HG03575 (cell line): Measurements from ENCODE around the gene ADGRE3.
"Not testable (repeated sequence)": the region's sequence is repeated elsewhere in the genome, so short reads cannot be mapped to it uniquely, and the experiment has no call there.

ENCODE experiments used
- ATAC-seq: cut with Tn5 transposase; IDR thresholded peaks from one replicate; pipeline ENCODE4 v1.9.1; 2021; ENCODE audit not compliant: unreplicated experiment, insufficient number of reproducible peaks, low FRiP score; ENCODE audit errors: extremely low read depth

Gene ADGRE3

GRCh38 chr19:14672188-14672872 is 2.3 kb downstream of the ADGRE3 start:
- ATAC-seq = no peak

GRCh38 chr19:14670408-14670807 is 4.2 kb downstream of the ADGRE3 start:
- ATAC-seq = no peak

- no peak for ATAC-seq
Observed at GRCh38 chr19:14669940-14670339, 4.7 kb downstream of the ADGRE3 start.

DNA sequence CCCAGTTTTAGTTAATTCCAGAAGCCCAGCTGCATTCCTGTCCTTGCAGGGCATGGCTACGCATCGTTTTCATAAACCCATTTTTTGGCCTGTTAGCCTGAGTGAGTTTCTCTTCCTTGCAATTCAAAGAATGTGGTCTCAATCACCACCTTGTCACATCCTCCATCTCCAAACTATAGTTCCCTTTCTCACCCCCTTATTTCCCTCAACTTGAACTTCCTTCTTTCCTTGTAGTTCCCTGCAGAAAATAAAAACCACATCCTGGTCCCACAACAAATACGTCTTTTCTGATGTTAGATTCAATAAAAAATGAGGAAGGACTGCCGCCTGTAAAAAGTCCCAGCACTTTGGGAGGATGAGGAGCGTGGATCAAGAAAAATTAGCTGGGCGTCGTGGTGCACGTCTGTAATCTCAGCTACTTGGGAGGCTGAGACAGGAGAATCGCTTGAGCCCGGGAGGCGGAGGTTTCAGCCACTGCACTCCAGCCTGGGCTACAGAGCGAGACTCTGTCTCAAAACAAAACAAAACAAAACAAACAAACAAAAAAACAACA is 13.2 kb downstream of the ADGRE3 start:
- ATAC-seq = no peak

GRCh38 chr19:14659874-14660489 is 14.7 kb downstream of the ADGRE3 start:
- no peak for ATAC-seq

DNA sequence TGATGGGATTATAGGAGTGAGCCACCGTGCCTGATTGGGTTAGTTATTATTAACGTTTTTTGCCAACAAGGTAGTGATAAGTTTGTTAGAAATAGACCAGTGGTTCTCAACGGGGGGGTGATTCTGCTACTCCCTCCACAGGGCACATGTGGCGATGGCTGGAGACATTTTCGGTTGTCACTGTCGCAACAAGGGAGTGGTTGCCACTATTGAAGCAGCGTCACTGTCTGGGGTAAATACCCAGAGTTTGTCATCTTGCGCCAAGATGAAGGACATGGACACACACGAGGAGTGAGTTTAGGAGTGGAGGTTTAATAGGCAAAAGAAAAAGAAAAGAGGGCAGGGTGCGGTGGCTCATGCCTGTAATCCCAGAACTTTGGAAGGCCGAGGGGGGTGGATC is 18.9 kb downstream of the ADGRE3 start:
- no peak for ATAC-seq

GRCh38 chr19:14654786-14655560 is 19.7 kb downstream of the ADGRE3 start:
- ATAC-seq = no peak

DNA sequence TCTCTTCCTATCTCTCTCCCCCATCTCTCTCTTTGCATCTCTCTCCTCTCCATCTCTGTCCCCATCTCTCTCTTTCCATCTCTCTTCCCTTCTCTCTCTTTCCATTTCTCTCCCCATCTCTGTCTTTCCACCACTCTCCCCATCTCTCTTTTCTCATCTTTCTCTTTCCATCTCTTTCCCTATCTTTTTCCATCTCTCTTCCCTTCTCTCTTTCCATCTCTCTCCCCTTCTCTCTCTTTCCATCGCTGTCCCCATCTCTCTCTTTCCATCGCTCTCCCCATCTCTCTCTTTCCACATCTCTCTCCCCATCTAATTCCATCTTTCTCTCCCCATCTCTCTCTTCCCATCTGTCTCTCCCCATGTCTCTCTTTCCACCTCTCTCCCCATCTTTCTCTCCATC is 24.5 kb downstream of the ADGRE3 start:
- no peak for ATAC-seq

DNA sequence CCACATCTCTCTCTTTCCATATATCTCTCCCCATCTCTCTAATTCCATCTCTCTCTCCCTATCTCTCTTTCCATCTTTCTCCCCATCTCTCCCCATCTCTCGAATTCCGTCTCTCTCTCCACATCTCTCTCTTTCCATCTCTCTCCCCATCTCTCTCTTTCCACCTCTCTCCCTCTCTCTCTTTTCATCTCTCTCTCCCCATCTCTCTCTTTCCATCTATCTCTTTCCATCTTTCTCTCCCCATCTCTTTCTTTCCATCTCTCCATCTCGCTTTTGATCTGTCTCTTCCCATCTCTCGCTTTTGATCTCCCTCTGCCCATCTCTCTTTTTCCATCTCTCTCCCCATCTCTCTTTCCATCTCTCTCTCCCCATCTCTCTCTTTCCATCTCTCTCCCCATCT is 25.6 kb downstream of the ADGRE3 start:
- ATAC-seq = no peak

GRCh38 chr19:14648506-14648905 is 26.1 kb downstream of the ADGRE3 start:
- ATAC-seq = no peak

- ATAC-seq = no peak
Observed at GRCh38 chr19:14639536-14640277, 34.9 kb downstream of the ADGRE3 start.

DNA sequence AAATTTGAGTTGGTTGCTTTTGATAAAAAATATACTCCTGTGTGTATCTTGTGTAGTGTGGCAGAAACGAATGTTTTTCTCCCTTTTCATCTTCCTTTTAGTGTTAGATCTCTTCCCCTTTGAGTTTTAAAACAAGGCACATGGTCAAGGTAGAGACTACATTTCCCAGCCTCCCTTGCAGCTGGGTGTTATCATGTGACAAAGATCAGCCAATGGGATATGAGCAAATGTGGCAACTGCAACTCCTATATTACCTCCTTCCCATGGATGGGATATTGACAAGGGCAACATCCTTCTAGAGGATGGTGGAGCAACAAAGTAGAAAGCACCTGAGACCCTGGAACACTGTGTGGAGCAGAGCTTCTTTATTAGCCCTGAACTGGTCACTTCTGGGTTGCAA is 42.4 kb downstream of the ADGRE3 start:
- no peak for ATAC-seq

DNA sequence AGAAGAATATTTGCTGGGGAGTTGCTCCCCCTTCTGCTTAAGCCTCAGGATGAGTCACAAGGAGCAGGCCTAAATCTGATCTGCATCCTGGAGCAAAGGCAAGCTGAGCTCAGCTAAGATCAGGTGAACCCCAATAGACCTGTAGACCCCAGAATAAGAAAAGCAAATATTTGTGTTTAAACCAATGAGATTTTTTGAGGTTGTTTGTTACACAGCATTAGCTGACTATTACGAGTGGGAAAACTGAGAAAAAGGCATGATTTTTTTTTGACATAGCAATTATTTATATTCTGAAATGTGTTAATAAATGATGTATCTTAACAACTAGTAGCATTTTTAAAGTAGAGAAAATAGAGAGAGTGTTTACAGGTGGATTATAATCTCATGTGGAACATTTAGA is 45.1 kb downstream of the ADGRE3 start:
- ATAC-seq = no peak

DNA sequence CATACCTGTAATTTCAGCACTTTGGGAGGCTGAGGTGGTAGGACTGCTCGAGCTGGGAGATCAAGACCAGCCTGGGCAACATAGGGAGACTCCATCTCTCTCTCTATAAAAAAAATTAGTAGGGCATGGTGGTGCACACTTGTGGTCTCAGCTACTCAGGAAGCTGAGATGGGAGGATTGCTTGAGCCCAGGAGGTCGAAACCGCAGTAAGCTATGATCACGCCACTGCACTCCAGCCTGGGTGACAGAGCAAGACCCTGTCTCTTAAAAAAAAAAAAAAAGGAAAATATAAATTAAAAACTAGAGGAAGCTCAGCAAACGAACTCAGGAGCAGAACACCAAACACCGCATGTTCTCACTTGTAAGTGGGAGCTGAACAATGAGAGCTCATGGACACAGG is 50.2 kb downstream of the ADGRE3 start:
- ATAC-seq = not testable (repeated sequence)

- ATAC-seq = no peak
Observed at GRCh38 chr19:14619404-14619803, 55.2 kb downstream of the ADGRE3 start.

DNA sequence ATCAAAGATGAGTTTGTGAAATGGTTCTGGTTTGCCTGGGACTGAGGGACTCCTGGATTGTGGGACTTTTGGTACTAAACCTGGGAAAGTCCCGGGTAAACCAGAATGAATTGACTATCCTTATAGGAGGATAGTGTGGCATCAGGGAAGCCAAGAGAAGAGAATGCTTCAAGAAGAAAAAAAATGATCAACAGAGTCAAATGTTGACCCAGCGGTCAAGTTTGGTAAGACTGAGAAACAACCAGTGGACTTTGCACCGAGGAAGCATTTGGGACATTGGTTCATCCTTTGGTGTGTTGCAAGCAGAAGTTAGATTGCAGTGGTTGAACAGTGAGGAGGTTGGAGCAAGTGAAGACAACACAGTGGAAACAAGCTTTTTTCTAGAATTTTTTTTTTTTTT is 58.2 kb downstream of the ADGRE3 start:
- no peak for ATAC-seq

DNA sequence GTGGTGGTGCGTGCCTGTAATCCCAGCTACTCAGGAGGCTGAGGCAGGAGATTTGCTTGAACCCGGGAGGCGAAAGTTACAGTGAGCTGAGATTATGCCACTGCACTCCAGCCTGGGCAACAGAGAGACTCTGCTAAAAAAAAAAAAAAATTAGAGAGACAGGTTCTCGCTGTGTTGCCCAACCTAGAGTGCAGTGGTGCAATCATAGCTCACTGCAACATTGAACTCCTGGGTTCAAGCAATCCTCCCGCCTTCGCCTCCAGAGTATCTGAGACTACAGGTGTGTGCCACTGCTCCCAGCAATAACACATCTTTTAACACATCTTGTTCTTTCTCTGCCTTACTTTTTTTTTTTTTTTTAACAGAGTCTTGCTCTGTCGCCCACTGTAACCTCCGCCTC is 59.0 kb downstream of the ADGRE3 start:
- ATAC-seq = no peak

DNA sequence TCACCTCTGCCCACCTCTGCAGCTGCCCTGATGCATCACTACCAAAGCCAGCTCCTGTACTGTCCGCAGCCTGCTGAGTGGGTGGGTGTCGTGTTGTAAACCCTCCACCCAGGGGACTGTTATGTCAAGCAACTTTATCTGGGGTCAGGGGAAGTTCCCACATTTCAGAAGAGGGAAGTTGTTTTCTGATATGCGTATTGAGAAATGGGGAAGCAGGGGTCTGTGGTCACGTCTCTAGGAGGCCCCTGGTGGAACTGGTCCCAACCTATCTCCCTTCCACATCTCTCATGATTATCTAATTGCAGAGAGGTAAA is 60.6 kb downstream of the ADGRE3 start:
- no peak for ATAC-seq

DNA sequence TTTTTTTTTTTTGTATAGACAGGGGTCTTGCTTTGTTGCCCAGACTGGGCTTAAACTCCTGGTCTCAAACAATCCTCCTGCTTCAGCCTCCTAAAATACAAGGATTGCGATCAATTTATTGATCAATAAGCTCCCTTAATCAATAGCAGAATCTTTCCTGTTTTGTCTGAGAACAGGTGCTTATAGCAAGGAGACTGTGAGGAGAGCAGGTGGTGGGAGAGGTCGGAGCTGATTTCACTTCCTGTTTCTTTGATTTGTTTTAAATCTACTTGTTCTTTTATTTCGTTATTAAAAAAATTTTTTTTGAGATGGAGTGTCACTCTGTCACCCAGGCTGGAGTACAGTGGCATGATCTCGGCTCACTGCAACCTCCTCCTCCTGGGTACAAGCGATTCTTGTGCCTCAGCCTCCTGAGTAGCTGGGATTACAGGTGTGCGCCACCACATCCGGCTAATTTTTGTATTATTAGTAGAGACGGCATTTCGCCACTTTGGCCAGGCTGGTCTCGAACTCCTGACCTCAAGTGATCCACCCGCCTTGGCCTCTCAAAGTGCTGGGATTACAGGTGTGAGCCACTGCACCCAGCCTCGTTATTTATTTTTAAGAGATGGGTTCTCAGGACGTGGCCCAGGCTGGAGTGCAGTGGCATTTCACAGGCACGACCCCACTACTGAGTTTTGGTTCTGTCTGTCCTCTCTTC is 61.1 kb downstream of the ADGRE3 start:
- not testable (repeated sequence) for ATAC-seq
